Measurements from ENCODE around the gene TOPORS.
"Not testable (repeated sequence)": the region's sequence is repeated elsewhere in the genome, so short reads cannot be mapped to it uniquely, and the experiment has no call there.

GRCh38 chr9:32599021-32599420 is 46.6 kb upstream of the TOPORS start:
- TF ChIP-seq CTCF, EP300 (IDR thresholded peaks at IDR 0.05): not testable (repeated sequence)
